OCI-LY7 (cell line): ENCODE results near the gene WDR86. TPM values are rescaled to one million over a fixed set of nuclear protein-coding genes. Genes with fewer than 3 reads are reported as not detected.

ENCODE experiments used
- BruUV-seq: library from RNA; stranded (reverse); fragments of 400-500 nt; replicated peaks from 2 replicates; lab custom pipeline; 2021; lab: Mats Ljungman, UMichigan
- CTCF ChIA-PET: fragments of 300-600 bp; sonication (Branson Sonifier 250); formaldehyde crosslinking; loops from one replicate; lab custom pipeline; 2022; ENCODE audit warnings: antibody characterized with exemption; ENCODE audit not compliant: unreplicated experiment; lab: Charles Lee
- POLR2A ChIA-PET: fragments of 300-600 bp; sonication (Branson Sonifier 250); formaldehyde crosslinking; loops from one replicate; lab custom pipeline; 2022; ENCODE audit warnings: antibody characterized with exemption; lab: Charles Lee
- DNase-seq: peaks from one replicate; pipeline ENCODE4 v3.0.0-alpha.2; 2015; ENCODE audit warnings: low spot score
- H2AFZ ChIP-seq: fragments of 200-600 bp; sonication (generic), shearing (Covaris generic); 2 replicates; pipeline ENCODE4 v1.6.1; 2014; ENCODE audit warnings: mild to moderate bottlenecking, antibody characterized with exemption, low read length, moderate library complexity
- H3K27ac ChIP-seq: fragments of 200-600 bp; sonication (generic); 2 replicates; pipeline ENCODE4 v1.5.1; 2014; ENCODE audit warnings: mixed run types, low read depth, mild to moderate bottlenecking, moderate library complexity, low read length, inconsistent platforms; ENCODE audit not compliant: poor library complexity, severe bottlenecking
- H3K36me3 ChIP-seq: fragments of 200-600 bp; sonication (generic); 2 replicates; pipeline ENCODE4 v1.6.1; 2014; ENCODE audit warnings: mild to moderate bottlenecking, antibody characterized with exemption, low read length, moderate library complexity, mixed read lengths; ENCODE audit not compliant: insufficient read depth
- H3K4me1 ChIP-seq: fragments of 200-600 bp; sonication (generic); 2 replicates; pipeline ENCODE4 v1.5.1; 2014; ENCODE audit warnings: mild to moderate bottlenecking, low read length; ENCODE audit not compliant: insufficient read depth, poor library complexity, severe bottlenecking
- H3K4me2 ChIP-seq: fragments of 200-600 bp; sonication (generic); 2 replicates; pipeline ENCODE4 v1.6.1; 2014; ENCODE audit warnings: mild to moderate bottlenecking, low read length
- H3K4me3 ChIP-seq: fragments of 200-600 bp; sonication (generic); 2 replicates; pipeline ENCODE4 v1.5.1; 2014; ENCODE audit warnings: mild to moderate bottlenecking, low read depth, low read length; ENCODE audit not compliant: poor library complexity, severe bottlenecking
- H3K79me2 ChIP-seq: fragments of 200-600 bp; sonication (generic); 2 replicates; pipeline ENCODE4 v1.6.1; 2016; ENCODE audit warnings: low read depth, mild to moderate bottlenecking, low read length, moderate library complexity, mixed read lengths; ENCODE audit not compliant: insufficient read depth
- H3K9me2 ChIP-seq: fragments of 200-600 bp; sonication (generic); 2 replicates; pipeline ENCODE4 v1.6.1; 2016; ENCODE audit warnings: mild to moderate bottlenecking, low read length, mixed read lengths; ENCODE audit not compliant: insufficient read depth
- H3K9me3 ChIP-seq: fragments of 200-600 bp; sonication (generic); 2 replicates; pipeline ENCODE4 v1.6.1; 2014; ENCODE audit warnings: mild to moderate bottlenecking, mixed run types, low read length, mixed read lengths
- H4K20me1 ChIP-seq: fragments of 200-600 bp; sonication (generic); 2 replicates; pipeline ENCODE4 v1.6.1; 2014; ENCODE audit warnings: mild to moderate bottlenecking, antibody characterized with exemption, low read length, moderate library complexity, mixed read lengths; ENCODE audit not compliant: insufficient read depth
- CTCF ChIP-seq: fragments of 200-600 bp; sonication (generic); conservative IDR thresholded peaks from 2 replicates; pipeline ENCODE4 v1.5.1; 2014; ENCODE audit warnings: mild to moderate bottlenecking, antibody characterized with exemption, low read length, moderate library complexity, mixed read lengths
- EZH2phosphoT487 ChIP-seq: fragments of 200-600 bp; sonication (generic); IDR thresholded peaks from 2 replicates; pipeline ENCODE4 v1.6.1; 2018; ENCODE audit warnings: low read depth, borderline replicate concordance, mild to moderate bottlenecking, mixed run types, antibody characterized with exemption, low read length, moderate library complexity, mixed read lengths
- intact Hi-C: fragments of 100-400 bp; cut with micrococcal nuclease; formaldehyde crosslinking; loops from one replicate; pipeline ENCODE4 v1.10.0; 2022; ENCODE audit not compliant: unreplicated experiment
- total RNA-seq, 2 experiments: library from RNA; depleted of rRNA in 1 of 2; stranded (reverse); fragments of >200 nt in 1 of 2; shearing (Covaris generic) in 1 of 2; gene quantifications; 2 replicates each; pipeline ENCODE4 v1.2.3, GENCODE V29; 2014 to 2022

Gene WDR86
- total RNA-seq, 2 experiments from 2014 or later: 0.44 to 0.51 TPM

DNA sequence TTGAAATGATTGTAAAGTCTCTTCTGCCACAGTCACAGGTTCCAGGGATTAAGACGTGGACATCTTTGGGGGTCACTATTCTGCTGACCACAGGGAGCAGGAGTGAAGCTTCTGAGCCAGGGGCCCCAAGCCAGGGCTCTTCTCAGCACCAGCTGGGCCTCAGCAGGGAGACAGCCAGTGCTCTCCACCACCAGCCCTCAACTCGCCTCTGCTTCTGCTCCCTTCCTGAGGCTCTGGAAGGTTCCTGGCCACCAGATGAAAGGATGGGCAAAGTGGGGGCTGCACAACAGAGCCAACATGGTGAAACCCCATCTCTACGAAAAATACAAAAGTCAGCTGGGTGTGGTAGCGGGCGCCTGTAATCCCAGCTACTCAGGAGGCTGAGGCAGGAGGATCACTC, 41.3 kb upstream of the WDR86 start:
- no peak for DNase-seq
- BruUV-seq: no TSS peak
- no peak overlapping the region for H3K27ac ChIP-seq
- no peaks in the 10 kb centered on the region for H3K9me2 ChIP-seq
- no peaks in the 10 kb centered on the region for H3K9me3 ChIP-seq
- TF ChIP-seq CTCF (no peak), EZH2phosphoT487 (no peak)
- H4K20me1 ChIP-seq: no peaks in the 10 kb centered on the region
- no peak overlapping the region for H2AFZ ChIP-seq
- ChIA-PET CTCF (no interaction called here), POLR2A (interaction anchor here (0.6 to 0.7 kb wide), 2 partner anchors 11 to 310 kb away, joined by 3 to 5 read pairs; no protein-coding TSS in a partner anchor)
- H3K4me3 ChIP-seq: no peak overlapping the region
- H3K79me2 ChIP-seq: no peaks in the 10 kb centered on the region
- H3K36me3 ChIP-seq: no peaks in the 10 kb centered on the region
- H3K4me2 ChIP-seq: no peak overlapping the region
- H3K4me1 ChIP-seq: no peaks in the 10 kb centered on the region
- intact Hi-C loops: no loop called here

DNA sequence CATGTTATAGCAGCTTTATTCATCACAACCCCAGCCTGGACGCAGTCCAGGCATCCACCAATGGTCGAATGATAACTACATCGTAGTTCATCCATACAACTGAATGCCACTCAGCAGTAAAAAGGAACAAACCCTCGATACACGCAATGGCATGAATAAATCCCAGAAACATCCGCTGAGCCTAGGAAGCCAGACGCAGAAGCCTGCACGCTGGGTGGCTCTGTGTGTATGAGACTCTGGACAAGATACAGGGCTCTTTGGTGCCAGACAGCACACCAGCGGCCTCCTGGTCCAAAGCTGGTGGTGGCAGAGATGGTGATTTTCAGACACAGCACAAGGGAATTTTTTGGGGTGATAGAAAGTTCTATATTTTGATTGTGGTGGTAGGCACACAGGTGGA, 40.2 kb upstream of the WDR86 start:
- H3K9me2 ChIP-seq: no peaks in the 10 kb centered on the region
- no peak overlapping the region for H3K4me3 ChIP-seq
- BruUV-seq: no TSS peak
- no peak overlapping the region for H2AFZ ChIP-seq
- H3K9me3 ChIP-seq: no peaks in the 10 kb centered on the region
- CTCF ChIA-PET: no interaction called here
- H3K4me2 ChIP-seq: no peak overlapping the region
- H3K36me3 ChIP-seq: no peaks in the 10 kb centered on the region
- no peak overlapping the region for H3K27ac ChIP-seq
- intact Hi-C loops: loop anchor here (2.0 to 10.0 kb wide), 2 partner anchors 135 to 315 kb away; no protein-coding TSS in a partner anchor
- H3K4me1 ChIP-seq: no peaks in the 10 kb centered on the region
- TF ChIP-seq EZH2phosphoT487: no peak
- no peak for TF ChIP-seq CTCF
- no peaks in the 10 kb centered on the region for H3K79me2 ChIP-seq
- POLR2A ChIA-PET: no interaction called here
- H4K20me1 ChIP-seq: no peaks in the 10 kb centered on the region
- DNase-seq: no peak
